ENCODE data around the gene C1QL4.

GRCh38 chr12:49344486-49345050 is 7.6 kb upstream of the C1QL4 start:
- TF ChIP-seq CTCF (IDR thresholded peaks at IDR 0.05) (no peak), POLR2A (IDR thresholded peaks at IDR 0.05) (no peak), POLR2AphosphoS5 (IDR thresholded peaks at IDR 0.05) (no peak), EP300 (IDR thresholded peaks at IDR 0.05) (no peak)
